AG08395 (cell line): ENCODE data around the gene ODF4.
"Not testable (repeated sequence)": the region's sequence is repeated elsewhere in the genome, so short reads cannot be mapped to it uniquely, and the experiment has no call there.

Experiments
- DNase-seq: peaks from one replicate; pipeline ENCODE4 v3.0.0; 2012; ENCODE audit warnings: mixed read lengths, low spot score

ODF4 gene

DNA sequence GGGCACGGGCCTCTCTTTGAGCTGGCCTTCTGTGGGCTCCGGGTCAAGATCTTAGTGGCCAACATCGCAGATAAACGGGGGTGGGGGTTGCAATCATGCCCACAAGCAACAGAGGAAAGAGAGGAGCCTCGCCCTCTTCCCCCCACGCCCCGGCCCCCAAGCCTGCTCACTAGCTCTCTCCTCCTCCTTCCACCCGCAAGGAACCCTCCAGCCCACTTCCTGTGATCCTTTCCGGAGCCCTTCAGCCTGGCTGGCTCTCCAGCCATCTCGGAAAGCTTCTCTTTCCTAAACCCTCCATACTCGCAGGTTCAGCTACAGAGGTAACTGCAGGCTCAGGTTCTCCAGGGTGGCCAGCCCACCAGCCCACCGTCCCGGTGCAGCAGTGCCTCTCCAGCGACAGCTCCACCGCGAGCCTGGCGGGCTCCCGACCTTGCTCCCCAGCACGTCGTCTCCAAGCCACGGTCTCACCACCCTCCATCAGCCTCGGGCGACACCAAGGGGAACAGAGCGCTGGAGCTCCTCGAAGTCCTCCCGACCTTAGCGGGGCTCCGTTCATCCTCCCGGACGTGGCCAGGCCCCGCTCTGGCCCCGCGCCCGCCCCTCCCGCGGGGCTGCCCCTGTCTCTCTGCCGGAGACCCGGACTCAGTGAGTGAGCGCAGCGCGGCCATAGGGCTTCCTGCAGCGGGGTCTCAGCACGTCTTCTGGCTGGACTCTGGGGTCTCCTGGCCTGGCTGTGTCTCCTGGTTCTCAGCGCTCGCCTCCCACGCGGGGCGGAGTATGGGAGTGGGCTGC is 12.9 kb upstream of the ODF4 start:
- DNase-seq: peak; percentile 68

DNA sequence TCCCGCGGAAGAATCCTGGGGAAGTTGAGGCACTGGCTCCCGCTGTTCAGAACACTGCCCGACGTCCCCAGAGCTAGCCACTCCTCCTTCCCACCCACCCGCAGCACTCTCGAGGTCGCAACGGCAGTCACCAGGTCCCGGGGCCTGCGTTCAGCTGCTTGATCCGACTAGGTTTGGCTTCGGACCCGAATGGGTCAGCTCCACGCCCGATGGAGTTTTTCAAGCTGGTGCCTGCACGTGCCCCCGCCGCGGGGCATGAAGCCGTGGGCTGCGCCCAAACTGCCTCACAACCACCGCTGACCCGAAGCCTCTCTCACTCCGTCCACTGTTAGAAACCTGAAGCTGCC is 12.4 kb upstream of the ODF4 start:
- DNase-seq: no peak

DNA sequence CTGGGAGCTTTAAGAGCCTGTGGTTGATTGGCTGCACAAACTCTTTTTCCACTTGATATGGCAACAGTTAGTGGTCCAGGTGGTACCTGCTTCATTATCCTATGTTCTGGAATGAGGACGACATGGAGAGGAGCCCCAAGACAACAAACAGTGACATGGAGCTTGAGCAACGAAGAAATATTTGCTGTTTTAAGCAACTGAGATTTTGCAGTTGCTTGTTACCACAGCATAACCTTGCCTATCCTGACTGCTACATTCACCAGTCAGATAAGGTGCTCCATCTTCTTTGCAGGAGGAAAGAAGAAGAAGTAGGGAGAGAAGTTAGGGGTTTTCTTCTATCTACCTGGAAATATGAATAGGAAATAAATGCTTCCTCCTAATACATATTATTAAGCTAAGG is 7.5 kb upstream of the ODF4 start:
- DNase-seq: no peak

DNA sequence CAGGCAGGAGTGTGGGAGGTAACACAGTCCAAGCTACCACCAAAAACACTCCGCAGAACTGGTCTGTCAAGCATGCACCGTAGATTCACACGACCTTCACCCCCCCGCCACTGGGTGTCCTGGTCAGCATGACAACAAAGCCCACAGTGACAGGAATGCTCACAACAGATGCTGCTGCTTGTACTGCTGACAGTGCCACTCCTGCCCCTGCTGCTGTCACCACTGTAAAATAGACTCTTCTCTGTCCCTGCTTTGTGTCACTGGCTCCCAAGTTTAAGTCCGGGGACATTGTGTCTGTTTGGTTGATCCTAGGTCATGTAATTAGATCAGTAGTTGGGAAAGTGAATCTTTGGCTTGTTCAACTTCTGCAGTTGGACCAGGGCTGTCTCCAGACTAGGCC is 7.0 kb upstream of the ODF4 start:
- DNase-seq: no peak

DNA sequence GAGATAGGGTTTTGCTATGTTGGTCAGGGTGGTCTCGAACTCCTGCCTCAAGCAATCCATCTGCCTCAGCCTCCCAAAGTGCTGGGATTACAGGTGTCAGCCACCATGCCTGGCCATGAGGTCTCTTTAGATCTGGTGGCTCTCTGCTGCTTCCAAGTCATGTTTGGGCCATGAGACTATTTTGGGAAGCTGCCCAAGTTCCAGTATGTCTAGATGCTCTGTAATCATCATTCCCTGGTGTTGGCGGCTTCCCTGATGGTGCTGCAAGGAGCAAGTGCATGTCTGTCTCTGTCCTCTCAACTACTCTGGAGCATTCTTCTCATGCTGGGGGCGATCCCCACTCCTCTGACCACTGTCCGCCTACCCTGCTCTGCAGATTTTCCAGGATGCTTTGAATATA is 6.4 kb upstream of the ODF4 start:
- no peak for DNase-seq

DNA sequence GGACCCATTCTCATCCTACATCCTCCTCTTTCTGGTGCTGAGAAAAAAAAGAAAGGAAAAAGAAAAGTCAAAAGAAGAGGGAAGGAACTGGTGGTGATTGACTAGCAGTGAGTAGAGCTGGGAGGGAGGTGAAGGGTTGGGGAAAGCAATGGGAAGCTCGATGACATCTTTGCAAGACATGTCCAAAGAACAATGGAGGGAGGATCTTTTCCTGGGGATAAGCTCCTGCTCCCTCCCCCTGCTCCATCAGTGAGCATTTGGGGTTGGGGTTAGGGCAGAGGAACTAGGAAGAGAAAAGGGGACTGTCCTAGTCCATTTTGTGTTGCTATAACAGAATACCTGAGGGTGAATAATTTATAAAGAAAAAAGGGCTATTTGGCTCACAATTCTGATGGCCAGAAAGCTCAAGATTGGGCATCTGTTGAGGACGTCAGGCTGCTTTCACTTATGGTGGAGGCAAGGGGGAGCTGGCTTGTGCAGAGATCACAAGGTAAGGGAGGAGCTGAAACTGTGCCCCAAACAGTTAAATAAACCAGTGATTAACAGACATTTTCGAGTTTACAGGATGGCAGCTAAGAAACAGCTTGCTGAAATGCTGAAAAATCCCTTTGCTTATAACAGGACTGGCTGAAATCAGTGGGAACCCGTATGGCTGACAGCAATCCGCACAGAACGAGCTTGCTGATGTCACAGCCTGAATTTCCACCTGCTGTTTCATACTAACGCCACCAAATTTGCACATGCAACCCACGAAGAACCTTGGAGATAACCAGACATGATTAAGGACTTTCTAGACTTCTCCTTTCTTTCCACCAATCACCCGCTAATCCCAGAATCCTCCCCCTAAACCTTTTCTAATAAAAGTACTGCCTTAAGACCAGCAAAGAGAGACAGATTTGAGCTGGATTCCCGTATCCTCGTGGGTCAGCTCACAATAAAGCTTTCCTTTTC is 1.6 kb upstream of the ODF4 start:
- DNase-seq: no peak

DNA sequence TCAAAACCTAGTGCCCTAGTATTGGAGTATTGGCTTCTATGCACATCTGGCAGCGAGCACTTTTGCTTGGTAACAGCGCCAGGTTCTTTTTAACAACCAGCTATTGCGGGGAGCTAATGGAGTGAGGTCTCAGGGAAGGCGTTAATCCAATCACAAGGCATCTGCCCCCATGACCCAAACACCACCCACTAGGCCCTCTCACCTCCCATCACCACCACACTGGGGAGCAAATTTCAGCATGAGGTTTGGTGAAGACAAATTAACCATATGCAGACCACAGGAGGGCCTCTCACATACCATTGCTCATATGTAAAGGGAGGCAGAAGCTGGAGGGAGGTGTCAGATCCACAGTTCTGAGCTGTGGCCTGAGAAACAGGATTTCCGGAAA is 893 bp upstream of the ODF4 start:
- DNase-seq: no peak

DNA sequence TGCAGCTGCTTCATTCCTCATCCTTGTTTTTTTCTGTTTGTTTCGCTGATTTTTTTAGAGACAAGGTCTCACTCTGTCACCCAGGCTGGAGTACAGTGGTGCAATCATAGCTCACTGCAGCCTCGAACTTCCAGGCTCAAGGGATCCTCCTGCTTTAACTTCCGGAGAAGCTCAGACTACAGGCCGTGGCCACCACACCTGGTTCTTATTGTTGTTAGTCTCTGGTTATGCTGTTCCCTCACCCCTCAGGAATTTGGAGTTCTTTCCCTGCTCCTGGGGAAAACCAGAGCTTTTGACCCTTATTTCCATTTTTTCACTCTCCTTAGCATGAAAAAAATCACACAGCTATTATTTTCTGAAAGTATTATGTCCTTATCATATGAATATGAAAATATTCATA is 1.8 kb downstream of the ODF4 start:
- DNase-seq: no peak

DNA sequence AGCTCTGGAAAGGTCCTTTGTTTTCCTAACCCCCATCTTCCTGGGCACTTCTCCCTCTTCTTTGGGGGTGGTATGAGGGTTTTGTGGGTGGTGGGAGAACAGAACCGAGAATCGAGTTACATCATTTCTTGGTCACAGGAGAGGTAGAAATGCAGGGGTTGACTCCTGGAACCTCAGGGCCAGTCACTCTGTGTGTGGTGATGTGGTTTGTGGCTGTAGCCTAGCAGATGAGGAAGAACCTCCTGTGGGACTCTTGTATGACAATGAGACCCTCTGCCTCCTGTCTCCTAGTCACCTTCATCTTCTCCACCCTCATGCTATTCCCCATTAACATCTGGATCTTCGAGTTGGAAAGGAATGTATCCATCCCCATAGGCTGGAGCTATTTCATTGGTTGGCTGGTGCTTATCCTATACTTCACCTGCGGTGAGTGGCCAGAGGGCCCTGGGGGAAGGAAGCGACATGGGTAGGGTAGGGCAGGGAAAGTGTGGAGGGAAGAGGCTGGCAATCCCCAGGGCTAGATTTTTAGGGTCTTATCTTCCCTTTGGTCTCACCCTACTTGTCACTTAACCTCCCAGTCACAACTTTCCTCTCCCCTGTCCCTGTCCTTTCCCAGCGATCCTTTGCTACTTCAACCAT is 5.5 kb downstream of the ODF4 start:
- no peak for DNase-seq

DNA sequence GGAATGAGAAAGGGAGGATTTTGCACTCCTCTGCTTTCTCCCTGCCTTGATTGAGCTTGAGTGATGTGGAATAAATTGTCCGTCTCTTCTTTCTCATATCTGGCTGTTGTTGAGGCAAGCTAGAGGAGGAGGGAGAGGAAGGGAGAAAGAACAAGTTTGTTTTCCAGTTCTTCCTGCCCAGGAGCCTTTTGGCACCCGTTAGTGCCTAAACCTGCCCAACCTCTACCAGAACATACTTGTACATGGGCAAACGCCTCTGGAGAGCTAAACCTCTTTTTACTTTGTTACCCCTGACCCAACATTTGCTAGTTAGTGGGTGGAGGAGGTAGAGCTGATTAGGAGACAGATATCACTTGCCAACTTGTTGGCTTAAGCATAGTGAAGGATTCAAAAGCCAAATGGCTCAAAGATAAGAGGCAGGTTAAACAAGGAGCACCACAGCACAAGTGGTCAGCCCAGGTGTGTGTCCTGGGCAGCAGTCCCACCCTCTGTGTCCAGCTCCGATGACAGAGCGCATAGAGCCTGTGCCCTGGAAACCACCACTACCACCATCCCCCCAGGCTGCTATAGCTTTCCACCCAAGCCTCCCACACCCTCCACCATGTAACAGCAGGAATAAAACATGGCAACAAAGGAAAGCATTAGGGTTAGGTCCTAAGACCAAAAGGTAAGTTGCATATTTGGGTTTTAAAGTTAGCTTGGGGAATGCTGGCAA is 6.5 kb downstream of the ODF4 start:
- no peak for DNase-seq

DNA sequence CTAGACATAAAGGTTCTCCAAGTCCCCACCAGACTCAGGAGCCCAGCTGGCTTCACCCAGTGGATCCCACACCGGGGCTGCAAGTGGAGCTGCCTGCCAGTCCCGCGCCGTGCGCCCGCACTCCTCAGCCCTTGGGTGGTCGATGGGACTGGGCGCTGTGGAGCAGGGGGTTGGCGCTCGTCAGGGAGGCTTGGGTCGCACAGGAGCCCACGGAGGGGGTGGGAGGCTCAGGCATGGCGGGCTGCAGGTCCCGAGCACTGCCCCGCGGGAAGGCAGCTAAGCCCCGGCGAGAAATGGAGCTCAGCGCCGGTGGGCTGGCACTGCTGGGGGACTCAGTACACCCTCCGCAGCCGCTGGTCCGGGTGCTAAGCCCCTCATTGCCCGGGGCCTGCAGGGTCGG is 7.4 kb downstream of the ODF4 start:
- DNase-seq: not testable (repeated sequence)

DNA sequence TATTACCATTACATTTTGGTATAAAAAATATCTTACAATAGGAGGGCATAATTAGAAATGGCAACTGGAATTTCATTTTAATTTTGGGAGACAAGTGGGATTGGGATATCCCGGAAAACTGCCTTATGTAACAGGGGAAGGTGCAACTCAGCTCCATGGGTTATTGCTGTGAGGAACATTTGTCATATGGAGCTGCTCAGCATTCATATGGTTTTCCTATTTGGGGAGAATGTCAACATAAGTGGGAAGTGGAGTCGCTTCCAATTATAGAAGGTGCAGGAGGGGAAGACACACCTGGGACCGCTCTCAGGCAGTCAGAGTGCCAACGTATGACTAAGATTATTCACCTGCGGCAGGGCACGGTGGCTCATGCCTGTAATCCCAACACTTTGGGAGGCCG is 10.7 kb downstream of the ODF4 start:
- DNase-seq: no peak

DNA sequence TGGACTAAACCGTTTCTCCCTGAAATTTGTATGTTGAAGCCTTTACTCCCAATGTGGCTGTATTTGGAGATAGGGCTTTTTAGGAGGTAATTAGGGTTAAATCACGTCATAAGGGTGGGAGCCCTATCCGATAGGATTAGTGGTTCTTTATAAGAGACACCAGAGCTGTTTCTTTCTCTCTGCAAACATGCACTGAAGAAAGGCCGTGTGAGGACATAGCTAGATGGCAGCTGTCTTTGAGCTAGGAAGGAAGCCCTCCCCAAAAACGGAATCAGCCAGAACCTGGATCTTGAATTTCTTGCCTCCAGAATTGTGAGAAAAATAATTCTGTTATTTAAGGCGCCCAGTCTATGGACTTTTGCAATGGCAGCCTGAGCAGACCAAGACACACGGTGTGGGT is 14.1 kb downstream of the ODF4 start:
- no peak for DNase-seq

DNA sequence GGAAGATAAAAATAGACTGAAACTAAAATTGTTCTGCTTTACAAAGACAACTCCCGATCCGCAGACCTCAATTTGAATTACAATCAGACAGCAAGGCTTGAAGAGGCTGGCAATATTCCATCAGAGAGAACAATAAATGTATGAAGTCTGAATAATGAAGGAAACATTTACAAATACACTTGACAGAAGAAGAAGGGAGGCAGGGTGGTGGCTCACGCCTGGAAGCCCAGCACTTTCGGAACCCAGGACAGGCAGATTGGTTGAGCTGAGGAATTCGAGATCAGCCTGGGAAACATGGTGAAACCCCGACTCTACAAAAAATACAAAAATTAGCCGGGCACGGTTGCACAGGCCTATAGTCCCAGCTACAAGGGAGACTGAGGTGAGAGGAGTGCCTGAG is 14.6 kb downstream of the ODF4 start:
- no peak for DNase-seq

DNA sequence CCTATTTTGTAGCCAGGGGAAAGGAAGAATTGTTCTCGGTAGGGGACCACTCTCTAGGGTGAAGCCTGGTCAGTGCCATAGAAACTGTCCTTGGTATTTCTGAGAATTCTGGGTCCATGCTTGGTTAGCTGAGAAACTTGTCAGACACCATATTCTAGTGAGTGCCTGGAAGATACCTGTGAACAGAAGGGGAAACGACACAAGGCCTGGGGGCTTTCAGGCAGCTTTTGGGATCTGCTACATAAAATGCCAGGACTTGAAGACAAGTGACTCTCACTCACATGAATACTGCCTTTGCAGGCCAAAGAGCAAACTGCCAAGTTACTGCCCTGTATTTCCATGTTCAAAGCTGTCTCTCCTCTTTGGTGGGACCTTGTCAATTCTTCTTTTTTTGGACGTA is 18.3 kb downstream of the ODF4 start:
- no peak for DNase-seq

DNA sequence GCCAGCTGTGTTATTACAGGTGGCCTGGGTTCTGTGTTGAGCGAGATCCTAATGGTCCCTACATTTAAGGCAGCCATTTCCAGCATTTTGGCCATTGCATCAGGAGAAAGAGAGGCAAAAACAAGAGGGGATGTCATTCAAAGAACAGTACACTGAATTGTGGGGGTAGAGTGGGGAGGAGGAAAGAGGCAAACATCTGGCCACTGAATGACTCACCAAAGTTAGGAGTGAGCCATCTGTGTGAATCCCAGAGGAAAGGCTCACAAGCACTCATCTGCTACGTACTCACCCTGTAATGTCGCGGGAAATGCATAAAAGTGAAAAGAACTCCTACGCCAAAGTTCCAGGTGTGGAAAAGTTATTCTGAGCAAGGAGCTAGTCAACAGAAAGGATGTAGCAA is 20.1 kb downstream of the ODF4 start:
- peak; percentile 89 for DNase-seq

DNA sequence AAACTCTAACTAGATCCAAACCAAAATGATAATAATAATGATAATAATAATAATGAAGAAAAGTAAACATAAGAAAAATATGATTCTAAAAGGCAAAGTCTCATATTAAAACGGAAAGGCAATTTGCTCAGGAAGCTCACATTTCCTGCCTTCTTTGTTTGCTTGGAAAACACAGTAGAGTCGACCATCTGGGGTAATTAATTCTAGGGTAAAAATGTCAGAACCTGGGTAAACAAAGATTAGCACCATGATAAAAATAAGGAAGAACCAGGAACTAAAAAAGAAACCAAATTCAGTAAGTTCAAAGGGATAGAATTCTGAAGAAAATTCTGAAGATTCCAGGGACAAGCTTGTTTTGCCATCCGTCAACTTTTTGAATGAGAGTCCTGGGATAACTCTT is 20.6 kb downstream of the ODF4 start:
- no peak for DNase-seq

DNA sequence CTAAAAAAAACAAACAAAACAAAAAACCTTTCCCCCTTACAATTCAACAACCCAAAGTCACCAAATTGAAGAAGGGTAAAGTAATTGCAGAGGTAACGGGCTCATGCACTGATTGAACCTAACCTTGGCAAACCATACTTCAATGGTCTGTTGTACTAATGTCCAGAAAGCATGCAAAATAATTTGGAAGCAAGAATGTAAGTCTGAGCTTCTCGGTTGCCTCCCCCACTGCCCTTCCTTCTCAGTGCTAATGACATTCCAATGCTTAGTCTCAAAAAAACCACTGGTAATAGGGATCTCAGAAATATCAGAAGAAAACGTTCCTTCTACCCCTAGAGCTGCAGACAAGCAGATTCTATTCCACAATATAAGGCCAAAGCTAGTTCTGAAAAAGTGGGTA is 21.1 kb downstream of the ODF4 start:
- DNase-seq: no peak

DNA sequence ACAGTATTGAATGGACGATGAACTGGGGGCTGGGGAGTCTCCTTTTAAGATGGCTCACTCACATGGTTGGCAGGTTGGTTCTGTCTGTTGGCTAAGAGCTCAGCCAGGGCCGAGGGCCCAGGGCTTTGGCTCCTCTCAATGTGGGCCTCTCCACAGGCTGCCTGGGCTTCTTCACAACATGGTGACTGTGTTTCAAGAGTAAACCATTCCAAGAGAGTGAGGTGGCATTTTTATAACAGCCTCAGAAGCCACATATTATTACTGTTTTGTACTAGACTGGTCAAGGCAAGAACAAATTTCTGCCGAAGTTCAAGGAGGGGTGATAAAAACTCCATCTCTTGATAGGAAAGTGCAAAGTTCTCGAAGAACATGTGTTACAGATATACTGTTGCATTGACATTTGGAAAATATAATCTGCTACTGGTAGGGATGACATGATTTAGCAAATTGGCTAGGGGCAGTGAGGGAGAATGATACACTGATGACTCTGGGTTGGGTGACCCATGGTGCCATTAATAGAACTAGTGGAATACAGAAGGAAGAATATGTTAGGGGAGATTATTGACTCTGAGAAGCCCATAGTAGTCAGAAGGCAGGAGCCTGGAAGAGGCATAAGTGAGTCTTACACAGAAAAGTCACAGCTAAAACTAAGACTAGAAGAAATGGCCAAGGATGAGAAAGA is 23.2 kb downstream of the ODF4 start:
- DNase-seq: peak; percentile 17

DNA sequence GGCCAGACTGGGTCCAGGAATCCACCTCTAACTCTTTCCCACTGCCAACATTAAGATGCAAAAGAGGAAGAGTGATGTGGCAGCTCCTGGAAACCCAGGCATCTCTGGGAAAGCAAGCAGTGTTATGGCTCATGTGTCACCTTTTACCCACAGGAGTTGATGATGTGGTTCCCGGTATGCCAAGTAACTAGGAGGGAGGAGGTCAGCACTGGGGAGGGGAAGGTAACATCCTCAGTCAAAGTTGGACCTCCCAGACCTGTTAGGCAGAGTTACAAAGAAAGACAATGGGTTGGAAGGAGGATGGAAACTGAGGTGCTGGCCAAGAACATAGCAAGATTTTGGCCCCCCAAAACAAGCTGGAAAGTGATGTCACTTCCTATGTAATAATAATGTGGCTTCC is 25.5 kb downstream of the ODF4 start:
- no peak for DNase-seq

DNA sequence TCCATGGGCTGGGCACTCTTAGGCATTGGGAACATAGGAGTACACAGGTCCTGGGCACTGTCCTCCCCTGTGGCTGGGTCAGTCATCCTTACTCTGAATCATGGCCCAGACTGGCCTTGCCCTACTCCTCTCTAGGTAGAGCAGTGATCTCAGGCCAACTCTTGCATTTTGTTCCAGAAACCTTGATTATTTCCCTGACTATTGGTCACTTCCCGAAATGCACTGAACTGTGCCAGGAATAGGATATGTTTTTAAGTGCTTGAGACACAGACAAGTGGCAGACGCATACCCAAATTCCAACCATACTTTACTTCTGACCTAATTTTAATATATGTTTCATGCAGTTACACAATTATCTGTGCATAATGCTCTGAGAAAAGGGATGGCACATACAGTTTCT is 26.6 kb downstream of the ODF4 start:
- peak; percentile 26 for DNase-seq

DNA sequence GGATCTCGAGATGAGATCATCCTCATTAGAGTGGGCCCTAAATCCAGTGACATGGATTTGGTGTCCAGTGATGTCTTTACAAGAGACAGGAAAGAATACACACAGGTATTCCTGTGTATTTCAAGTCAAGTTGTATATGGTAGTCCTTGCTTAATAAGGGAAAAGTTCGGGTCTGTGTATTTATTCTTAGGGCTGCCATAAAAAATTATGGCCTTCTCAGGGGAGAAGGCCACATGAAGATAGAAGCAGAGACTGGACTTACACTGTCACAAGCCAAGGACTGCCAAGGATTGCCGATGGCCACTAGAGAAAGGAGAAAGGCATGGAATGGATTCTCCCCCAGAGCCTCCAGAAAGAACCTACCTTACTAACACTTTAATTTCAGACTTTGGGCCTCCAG is 28.6 kb downstream of the ODF4 start:
- DNase-seq: no peak
